K562 (cell line): ENCODE results near the gene RTF2. TPM values are rescaled to one million over a fixed set of nuclear protein-coding genes. Genes with fewer than 3 reads are reported as not detected.
A peak's percentile ranks its signal among the peaks of the same experiment; 100 is the strongest.

ENCODE experiments used
- ATAC-seq: fragments of 200-7000 bp; cut with Tn5 transposase; 3 replicates; pipeline ENCODE4 v1.9.1; 2020; ENCODE audit warnings: moderate library complexity
- BruUV-seq: library from RNA; stranded (reverse); fragments of 400-500 nt; replicated peaks from 2 replicates; lab custom pipeline; 2021; lab: Mats Ljungman, UMichigan
- CTCF ChIA-PET: fragments of 300-600 bp; formaldehyde crosslinking; extraction: SDS; loops from one replicate; lab custom pipeline; 2021; ENCODE audit warnings: low intra/inter-chr PET ratio; lab: Yijun Ruan, JAX
- POLR2A ChIA-PET: fragments of 300-600, 350-650 bp; sonication (Branson Sonifier 250); formaldehyde crosslinking; extraction: SDS; loops from one replicate; lab custom pipeline; 2021; ENCODE audit warnings: antibody characterized with exemption, inconsistent platforms; lab: Yijun Ruan, JAX
- DNase-seq, 4 experiments: peaks; one replicate each; pipeline versions ENCODE4 v3.0.0 to v3.0.0-alpha.2; 2011 to 2018; ENCODE audit warnings: low spot score in 3 of 4, mixed read lengths in 3 of 4; ENCODE audit errors: extremely low read depth in 1 of 4
- FAIRE-seq: peaks from 2 replicates; lab custom pipeline; 2011; peaks lifted over from hg19 to GRCh38; lab: Jason Lieb, UNC
- H2AFZ ChIP-seq: 2 replicates; pipeline ENCODE4 v1.6.0; 2011; ENCODE audit warnings: low read depth, low read length, control low read depth, inconsistent platforms
- H3K27ac ChIP-seq: fragments of 200-600 bp; 3 replicates; pipeline ENCODE4 v1.8.0; 2011; ENCODE audit warnings: low read depth, mild to moderate bottlenecking, control low read depth, inconsistent platforms, low read length, moderate library complexity, mixed read lengths; ENCODE audit errors: extremely low read depth
- H3K27me3 ChIP-seq, 2 experiments: fragments of 300-600 bp in 1 of 2; 2 replicates in 1 of 2; 3 replicates in 1 of 2; pipeline versions ENCODE4 v1.6.0 to v1.8.0; 2011; ENCODE audit warnings: inconsistent platforms in 2 of 2, low read length in 2 of 2, mild to moderate bottlenecking in 1 of 2, mixed read lengths in 1 of 2, moderate library complexity in 1 of 2; ENCODE audit not compliant: control insufficient read depth in 2 of 2, insufficient read depth in 2 of 2
- H3K36me3 ChIP-seq: fragments of 300-600 bp; 3 replicates; pipeline ENCODE4 v1.8.0; 2011; ENCODE audit warnings: mild to moderate bottlenecking, low read length, inconsistent platforms; ENCODE audit not compliant: control insufficient read depth, insufficient read depth
- H3K4me1 ChIP-seq, 2 experiments: fragments of 200-600 bp in 1 of 2; replicated peaks in 1 of 2; 2 replicates in 1 of 2; 3 replicates in 1 of 2; pipeline versions ENCODE4 v1.5.1 to v1.8.0; 2011; ENCODE audit warnings: inconsistent platforms in 2 of 2, low read length in 2 of 2, mild to moderate bottlenecking in 1 of 2, mixed read lengths in 1 of 2, moderate library complexity in 1 of 2; ENCODE audit not compliant: control insufficient read depth in 2 of 2, insufficient read depth in 2 of 2
- H3K4me2 ChIP-seq: 2 replicates; pipeline ENCODE4 v1.6.1; 2011; ENCODE audit warnings: low read length, control low read depth, inconsistent platforms, mixed read lengths; ENCODE audit not compliant: insufficient read depth
- H3K4me3 ChIP-seq: fragments of 200-600 bp; sonication (generic), shearing (Covaris generic); 2 replicates; pipeline ENCODE4 v1.5.1; 2016; ENCODE audit warnings: control low read depth, inconsistent platforms
- H3K79me2 ChIP-seq: fragments of 200-600 bp; 3 replicates; pipeline ENCODE4 v1.8.0; 2011; ENCODE audit warnings: low read length, inconsistent platforms; ENCODE audit not compliant: control insufficient read depth, insufficient read depth
- H3K9ac ChIP-seq, 2 experiments: 2 replicates each; pipeline versions ENCODE4 v1.6.0 to v1.6.1; 2011; ENCODE audit warnings: low read depth in 2 of 2, low read length in 2 of 2, control low read depth in 1 of 2, inconsistent platforms in 1 of 2, mild to moderate bottlenecking in 1 of 2, mixed read lengths in 1 of 2; ENCODE audit not compliant: insufficient read depth in 1 of 2
- H3K9me1 ChIP-seq: one replicate; pipeline ENCODE4 v1.6.0; 2011; ENCODE audit warnings: inconsistent platforms, mild to moderate bottlenecking, low read length, moderate library complexity; ENCODE audit not compliant: control insufficient read depth, insufficient read depth
- H3K9me3 ChIP-seq: replicated peaks from 2 replicates; pipeline ENCODE4 v1.5.1; 2011; ENCODE audit warnings: low read depth, low read length, inconsistent platforms; ENCODE audit not compliant: control insufficient read depth, insufficient read depth
- H4K20me1 ChIP-seq: replicated peaks from 2 replicates; pipeline ENCODE4 v1.6.1; 2011; ENCODE audit warnings: low read length, inconsistent platforms, mixed read lengths; ENCODE audit not compliant: control insufficient read depth, insufficient read depth
- ADNP ChIP-seq: fragments of 200-800 bp; sonication (Bioruptor generic); IDR thresholded peaks from 2 replicates; pipeline ENCODE4 v1.6.1; 2016; ENCODE audit warnings: missing genetic modification characterization, missing compliant biosample characterization
- BMI1 ChIP-seq: fragments of 150-350 bp; IDR thresholded peaks from 2 replicates; pipeline ENCODE4 v1.6.1; 2014; ENCODE audit warnings: low read length
- BRF2 ChIP-seq: IDR thresholded peaks from 3 replicates; pipeline ENCODE4 v1.6.1; 2011; ENCODE audit warnings: borderline replicate concordance, mild to moderate bottlenecking; ENCODE audit not compliant: insufficient read length, insufficient read depth
- CREM ChIP-seq: IDR thresholded peaks from 2 replicates; pipeline ENCODE4 v1.6.1; 2014; ENCODE audit warnings: antibody characterized with exemption, low read depth
- HES1 ChIP-seq: fragments of 450-650 bp; IDR thresholded peaks from 2 replicates; pipeline ENCODE4 v1.6.1; 2016; ENCODE audit warnings: low read depth, mild to moderate bottlenecking, moderate library complexity
- MEF2A ChIP-seq: IDR thresholded peaks from 2 replicates; pipeline ENCODE4 v1.6.1; 2011; ENCODE audit warnings: low read depth, mild to moderate bottlenecking, low read length, moderate library complexity; ENCODE audit not compliant: control insufficient read depth
- PCBP2 ChIP-seq: fragments of 200-400 bp; formaldehyde crosslinking; IDR thresholded peaks from 2 replicates; pipeline ENCODE4 v1.6.1; 2018; ENCODE audit warnings: low read length, low read depth, mild to moderate bottlenecking, moderate library complexity; ENCODE audit not compliant: poor library complexity, severe bottlenecking
- POLR2A ChIP-seq: fragments of 450-650 bp; conservative IDR thresholded peaks from 2 replicates; pipeline ENCODE4 v1.6.1; 2016
- POLR2G ChIP-seq: fragments of 200-400 bp; formaldehyde crosslinking; IDR thresholded peaks from 2 replicates; pipeline ENCODE4 v1.6.1; 2017; ENCODE audit warnings: low read depth, mild to moderate bottlenecking, antibody characterized with exemption, low read length, moderate library complexity
- PYGO2 ChIP-seq: fragments of 450-650 bp; IDR thresholded peaks from 2 replicates; pipeline ENCODE4 v1.6.1; 2016; ENCODE audit warnings: mild to moderate bottlenecking, missing genetic modification characterization, moderate library complexity, missing compliant biosample characterization
- SUPT5H ChIP-seq: fragments of 450-650 bp; IDR thresholded peaks from 2 replicates; pipeline ENCODE4 v1.6.1; 2016
- TAF9B ChIP-seq: fragments of 450-650 bp; IDR thresholded peaks from 2 replicates; pipeline ENCODE4 v1.6.1; 2018; ENCODE audit warnings: mild to moderate bottlenecking; ENCODE audit not compliant: partially characterized antibody
- ZNF699 ChIP-seq: fragments of 250-450 bp; sonication (Bioruptor Pico); IDR thresholded peaks from 2 replicates; pipeline ENCODE4 v1.8.0; 2021; ENCODE audit warnings: mild to moderate bottlenecking, moderate library complexity; ENCODE audit not compliant: insufficient replicate concordance
- ZNF79 ChIP-seq: fragments of 250-450 bp; sonication (Bioruptor Pico); IDR thresholded peaks from 2 replicates; pipeline ENCODE4 v1.4.0; 2020; ENCODE audit warnings: low read depth, mild to moderate bottlenecking, moderate library complexity
- WGBS: fragments of 100-300 bp; shearing (Covaris generic); methylation state at CpG from one replicate; pipeline ENCODE4 v1.1.6; 2016; ENCODE audit warnings: low coverage, mixed read lengths; ENCODE audit not compliant: insufficient coverage; ENCODE audit errors: missing lambda C conversion rate; 5-methylcytosine and 5-hydroxymethylcytosine counted together
- in situ Hi-C: fragments of 300-500 bp; cut with MboI; formaldehyde crosslinking; loops from 4 replicates; pipeline ENCODE4 v1.15.0; 2018; ENCODE audit warnings: inconsistent platforms, mixed read lengths
- intact Hi-C: fragments of 100-400 bp; cut with micrococcal nuclease; formaldehyde crosslinking; loops from 2 replicates; pipeline ENCODE4 v1.14.2; 2022
- polyA plus RNA-seq, 8 experiments: library from polyadenylated mRNA; depleted of rRNA in 4 of 8; stranded (reverse) in 5 of 8; unstranded in 3 of 8; fragments of >200 nt; fragmentation: Nextera tagmentation in 2 of 8; fragmentation: Illumina TruSeq in 1 of 8; extraction: Ambion mirVana in 2 of 8; extraction: Trizol in 1 of 8; gene quantifications; 2 replicates each; pipeline versions ENCODE4 v1.2.1 to v1.2.3, GENCODE V29; 2011 to 2014; ENCODE audit warnings: inconsistent platforms in 1 of 8, missing spikeins in 1 of 8
- total RNA-seq, 7 experiments: library from RNA; depleted of rRNA in 6 of 7; stranded (reverse); fragments of >200 nt in 6 of 7; fragmentation: Illumina TruSeq in 2 of 7; extraction: Trizol in 2 of 7; gene quantifications; 2 replicates each; pipeline versions ENCODE4 v1.2.1 to v1.2.3, GENCODE V29; 2011 to 2021; ENCODE audit warnings: low replicate concordance in 1 of 7

RTF2 gene
- total and polyA plus RNA-seq, 9 of the 15 experiments (the other 6 are each of a cell fraction or from before 2014, with no cell fraction given), result 67.0 to 177 (median 84.9) TPM

- peaks cover 9 to 19% of the 10 kb centered on the region in 2 experiments; a peak in 4 of 5 replicates for H3K4me1 ChIP-seq
- no peak for DNase-seq
- H3K4me2 ChIP-seq, result no peak overlapping the region
- H3K36me3 ChIP-seq, result peaks cover 69% of the 10 kb centered on the region
- in situ Hi-C loops, result no loop called here
- intact Hi-C loops, result no loop called here
- H3K9me3 ChIP-seq, result no peaks in the 10 kb centered on the region
- FAIRE-seq, result no peak
- no TSS peak for BruUV-seq
- H3K4me3 ChIP-seq, result no peak overlapping the region
- 94% methylated on average over 3 of the region's 3 CpGs for WGBS
- TF ChIP-seq SUPT5H (peak; percentile 45; the same call in 1 of the 2 replicates), PCBP2 (no peak), POLR2A (peak; percentile 51; the same call in 1 of the 2 replicates), ZNF79 (CRISPR knock-in tag) (no peak), BMI1 (no peak), ADNP (tag) (no peak)
- TF ChIP-seq, all 486 proteins: peak for 2
- ATAC-seq, result no peak
- Histone ChIP-seq H2AFZ (no peak overlapping the region), H4K20me1 (no peaks in the 10 kb centered on the region), H3K9ac (no peak overlapping the region), H3K27me3 (no peaks in the 10 kb centered on the region), H3K27ac (no peak overlapping the region), H3K9me1 (peaks cover 2% of the 10 kb centered on the region), H3K79me2 (peaks cover 19% of the 10 kb centered on the region; the same call in 2 of the 3 replicates)
- ChIA-PET CTCF (no interaction called here), POLR2A (interaction anchor here (0.6 to 3.7 kb wide), 4 partner anchors 8 to 31 kb away, joined by 3 to 15 read pairs (median 4); no protein-coding TSS in a partner anchor)
Measured at GRCh38 chr20:56445130-56445529, 23.3 kb upstream of the RTF2 start.

GRCh38 chr20:56445540-56445939, 22.9 kb upstream of the RTF2 start:
- no TSS peak for BruUV-seq
- ATAC-seq, result no peak
- Histone ChIP-seq H4K20me1 (no peaks in the 10 kb centered on the region), H3K4me3 (no peak overlapping the region), H3K9me3 (no peaks in the 10 kb centered on the region), H3K9me1 (peaks cover 5% of the 10 kb centered on the region), H3K27ac (no peak overlapping the region; the same call in 2 of the 3 replicates), H3K27me3 (no peaks in the 10 kb centered on the region), H3K9ac (no peak overlapping the region), H3K4me2 (peak overlapping the region; percentile 7; the same call in 1 of the 2 replicates), H3K79me2 (peaks cover 24% of the 10 kb centered on the region; the same call in 2 of the 3 replicates), H3K4me1 (peaks cover 9 to 19% of the 10 kb centered on the region in 2 experiments; a peak in 4 of 5 replicates), H2AFZ (no peak overlapping the region), H3K36me3 (peaks cover 69% of the 10 kb centered on the region)
- intact Hi-C loops (no loop called here), in situ Hi-C loops (no loop called here)
- 85% methylated on average over 15 of the region's 16 CpGs for WGBS
- no peak for DNase-seq
- ChIA-PET POLR2A (interaction anchor here (0.6 to 1.1 kb wide), 2 partner anchors 8 to 17 kb away, joined by 3 to 4 read pairs; no protein-coding TSS in a partner anchor), CTCF (no interaction called here)
- no peak for TF ChIP-seq BRF2
- TF ChIP-seq PYGO2 (tag), result no peak
- TF ChIP-seq ZNF699 (CRISPR knock-in tag), result no peak
- peak; percentile 50; the same call in 1 of the 2 replicates for TF ChIP-seq POLR2G
- no peak for TF ChIP-seq MEF2A
- no peak for TF ChIP-seq CREM
- TF ChIP-seq TAF9B, result no peak
- no peak for TF ChIP-seq HES1
- no peak for FAIRE-seq
